Keratinocyte (primary cell): ENCODE results near the gene CARD11. TPM values are rescaled to one million over a fixed set of nuclear protein-coding genes. Genes with fewer than 3 reads are reported as not detected.

Experiments
- DNase-seq: peaks from one replicate; pipeline ENCODE4 v3.0.0-alpha.2; 2011; ENCODE audit warnings: low read depth, missing footprints, low spot score
- FAIRE-seq: peaks from 2 replicates; lab custom pipeline; 2011; peaks lifted over from hg19 to GRCh38; lab: Jason Lieb, UNC
- H2AFZ ChIP-seq: 2 replicates; pipeline ENCODE4 v1.6.0; 2012; ENCODE audit warnings: low read length, control low read depth, inconsistent platforms; ENCODE audit not compliant: control insufficient read depth
- H3K27ac ChIP-seq: 2 replicates; pipeline ENCODE4 v1.5.1; 2011; ENCODE audit warnings: low read length; ENCODE audit not compliant: control insufficient read depth, insufficient read depth
- H3K27me3 ChIP-seq: 3 replicates; pipeline ENCODE4 v1.6.0; 2011; ENCODE audit warnings: low read length; ENCODE audit not compliant: control insufficient read depth, insufficient read depth; ENCODE audit errors: extremely low read depth
- H3K36me3 ChIP-seq, 2 experiments: 2 replicates in 1 of 2; 3 replicates in 1 of 2; pipeline ENCODE4 v1.5.1; 2011; ENCODE audit warnings: low read length in 2 of 2, mild to moderate bottlenecking in 1 of 2; ENCODE audit not compliant: control insufficient read depth in 2 of 2, insufficient read depth in 2 of 2; ENCODE audit errors: extremely low read depth in 1 of 2
- H3K4me1 ChIP-seq: 3 replicates; pipeline ENCODE4 v1.5.1; 2011; ENCODE audit warnings: low read length; ENCODE audit not compliant: control insufficient read depth, insufficient read depth; ENCODE audit errors: extremely low read depth
- H3K4me2 ChIP-seq: 3 replicates; pipeline ENCODE4 v1.6.0; 2011; ENCODE audit warnings: low read depth, low read length; ENCODE audit not compliant: control insufficient read depth, insufficient read depth; ENCODE audit errors: extremely low read depth
- H3K4me3 ChIP-seq, 3 experiments: fragments of 200-600 bp in 1 of 3; sonication (generic) in 1 of 3; 2 replicates in 2 of 3; 3 replicates in 1 of 3; pipeline ENCODE4 v1.5.1; 2011 to 2016; ENCODE audit warnings: low read length in 3 of 3, mild to moderate bottlenecking in 3 of 3, control low read depth in 2 of 3, inconsistent platforms in 1 of 3, low read depth in 1 of 3, mixed read lengths in 1 of 3, mixed run types in 1 of 3, moderate library complexity in 1 of 3; ENCODE audit not compliant: control insufficient read depth in 2 of 3, insufficient read depth in 2 of 3; ENCODE audit errors: extremely low read depth in 1 of 3
- H3K79me2 ChIP-seq: 2 replicates; pipeline ENCODE4 v1.6.0; 2012; ENCODE audit warnings: low read length; ENCODE audit not compliant: control insufficient read depth, insufficient read depth
- H3K9ac ChIP-seq: 3 replicates; pipeline ENCODE4 v1.6.0; 2011; ENCODE audit warnings: low read length; ENCODE audit not compliant: control insufficient read depth, insufficient read depth; ENCODE audit errors: extremely low read depth
- H3K9me1 ChIP-seq: 3 replicates; pipeline ENCODE4 v1.6.0; 2011; ENCODE audit warnings: low read length; ENCODE audit not compliant: control insufficient read depth, insufficient read depth; ENCODE audit errors: extremely low read depth
- H3K9me3 ChIP-seq: 2 replicates; pipeline ENCODE4 v1.5.1; 2012; ENCODE audit warnings: low read depth, low read length; ENCODE audit not compliant: control insufficient read depth
- H4K20me1 ChIP-seq: 3 replicates; pipeline ENCODE4 v1.6.0; 2011; ENCODE audit warnings: low read length; ENCODE audit not compliant: control insufficient read depth, insufficient read depth; ENCODE audit errors: extremely low read depth
- EZH2 ChIP-seq: IDR thresholded peaks from one replicate; pipeline ENCODE4 v1.6.1; 2012; ENCODE audit warnings: inconsistent platforms, mild to moderate bottlenecking, low read length, moderate library complexity
- dilution Hi-C: fragments of 300-500 bp; cut with MboI; formaldehyde crosslinking; loops from one replicate; pipeline ENCODE4 v1.7.0; 2020; ENCODE audit warnings: low sequenced_read_pairs; ENCODE audit not compliant: extremely low pct_ligation_motif_present
- polyA plus RNA-seq, 5 experiments: library from polyadenylated mRNA; depleted of rRNA in 3 of 5; stranded (reverse) in 3 of 5; stranded (forward) in 1 of 5; unstranded in 1 of 5; fragments of >200 nt; gene quantifications; 1 replicate in 1 of 5; 2 replicates in 3 of 5; 3 replicates in 1 of 5; pipeline versions ENCODE4 v1.2.1 to v1.2.3, GENCODE V29; 2011 to 2012; ENCODE audit warnings: missing spikeins in 2 of 5, low read depth in 1 of 5, low replicate concordance in 1 of 5
- TF ChIP-seq, protein P1 (sequence below), 3 experiments: IDR thresholded peaks in 1 of 3; conservative IDR thresholded peaks in 1 of 3; optimal IDR thresholded peaks in 1 of 3; 2 replicates in 2 of 3; 3 replicates in 1 of 3; pipeline versions ENCODE3 to v1.5.1; 2011; ENCODE audit warnings: low read length in 3 of 3, mild to moderate bottlenecking in 3 of 3, moderate library complexity in 2 of 3, control low read depth in 1 of 3, inconsistent platforms in 1 of 3; ENCODE audit not compliant: insufficient read depth in 2 of 3; ENCODE audit errors: extremely low read depth in 1 of 3

CARD11 gene
- polyA plus RNA-seq, 1 donor (not counting 4 experiments of a cell fraction or from before 2014, with no cell fraction given): 4.3 TPM

DNA sequence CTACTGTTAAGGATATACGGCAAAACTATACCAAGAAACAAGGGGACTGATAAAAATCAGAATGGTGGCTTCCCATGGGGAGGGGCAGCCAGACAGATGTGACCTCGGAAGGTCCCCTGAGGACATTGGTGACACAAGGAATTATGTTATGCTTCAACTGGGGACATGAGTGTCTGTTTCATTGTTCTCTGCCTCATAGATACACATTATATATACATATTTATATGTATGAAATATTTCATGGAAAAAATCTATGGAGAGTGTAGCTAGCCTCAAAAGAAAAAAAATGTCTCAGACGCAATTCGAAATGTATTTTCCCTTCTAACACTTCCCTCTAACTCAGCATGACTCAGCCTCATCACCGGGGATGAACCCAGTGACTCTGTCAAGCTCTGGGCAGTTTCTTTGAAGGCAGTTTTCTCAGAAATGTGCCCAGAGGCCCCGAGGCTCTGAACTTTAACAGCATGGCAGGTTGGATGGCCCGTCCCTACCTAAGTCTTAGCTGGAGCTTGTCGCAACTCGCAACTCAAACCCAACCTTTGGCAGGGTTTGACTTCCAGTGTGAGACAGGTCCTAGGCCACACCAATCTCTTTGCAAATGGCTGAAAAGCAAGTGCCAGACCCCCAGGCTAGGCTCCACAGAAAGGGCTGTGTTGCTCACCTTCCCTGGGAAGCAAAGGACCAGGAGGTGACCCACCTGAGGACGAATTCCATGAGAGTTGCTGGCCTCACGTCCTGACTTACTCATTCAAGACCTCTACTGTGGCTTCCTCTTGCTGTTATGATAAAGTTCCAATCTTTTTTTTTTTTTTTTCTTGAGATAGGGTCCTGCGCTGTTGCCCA, 86.9 kb downstream of the CARD11 start:
- Histone ChIP-seq H3K9ac (peak overlapping the region; percentile 9), H3K36me3 (no peaks in the 10 kb centered on the region), H3K79me2 (no peaks in the 10 kb centered on the region), H4K20me1 (no peaks in the 10 kb centered on the region), H3K4me1 (peaks cover 29% of the 10 kb centered on the region), H3K4me2 (peak overlapping the region; percentile 22), H3K27me3 (no peaks in the 10 kb centered on the region), H2AFZ (peak overlapping the region; percentile 26), H3K4me3 (no peak overlapping the region), H3K27ac (peak overlapping the region; percentile 38), H3K9me3 (no peaks in the 10 kb centered on the region), H3K9me1 (no peaks in the 10 kb centered on the region)
- DNase-seq (peak; percentile 76), FAIRE-seq (peak; percentile 96)
- dilution Hi-C loops: no loop called here
- TF ChIP-seq, protein P1, sequence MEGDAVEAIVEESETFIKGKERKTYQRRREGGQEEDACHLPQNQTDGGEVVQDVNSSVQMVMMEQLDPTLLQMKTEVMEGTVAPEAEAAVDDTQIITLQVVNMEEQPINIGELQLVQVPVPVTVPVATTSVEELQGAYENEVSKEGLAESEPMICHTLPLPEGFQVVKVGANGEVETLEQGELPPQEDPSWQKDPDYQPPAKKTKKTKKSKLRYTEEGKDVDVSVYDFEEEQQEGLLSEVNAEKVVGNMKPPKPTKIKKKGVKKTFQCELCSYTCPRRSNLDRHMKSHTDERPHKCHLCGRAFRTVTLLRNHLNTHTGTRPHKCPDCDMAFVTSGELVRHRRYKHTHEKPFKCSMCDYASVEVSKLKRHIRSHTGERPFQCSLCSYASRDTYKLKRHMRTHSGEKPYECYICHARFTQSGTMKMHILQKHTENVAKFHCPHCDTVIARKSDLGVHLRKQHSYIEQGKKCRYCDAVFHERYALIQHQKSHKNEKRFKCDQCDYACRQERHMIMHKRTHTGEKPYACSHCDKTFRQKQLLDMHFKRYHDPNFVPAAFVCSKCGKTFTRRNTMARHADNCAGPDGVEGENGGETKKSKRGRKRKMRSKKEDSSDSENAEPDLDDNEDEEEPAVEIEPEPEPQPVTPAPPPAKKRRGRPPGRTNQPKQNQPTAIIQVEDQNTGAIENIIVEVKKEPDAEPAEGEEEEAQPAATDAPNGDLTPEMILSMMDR (optimal IDR thresholded peaks at IDR 0.05 in 1 of 3, IDR thresholded peaks at IDR 0.05 in 1 of 3, conservative IDR thresholded peaks at IDR 0.05 in 1 of 3; ENCODE audit: extremely low read depth in 1 of 3, insufficient read depth in 2 of 3, low read length in 3 of 3): no peak
- no peak for TF ChIP-seq EZH2

DNA sequence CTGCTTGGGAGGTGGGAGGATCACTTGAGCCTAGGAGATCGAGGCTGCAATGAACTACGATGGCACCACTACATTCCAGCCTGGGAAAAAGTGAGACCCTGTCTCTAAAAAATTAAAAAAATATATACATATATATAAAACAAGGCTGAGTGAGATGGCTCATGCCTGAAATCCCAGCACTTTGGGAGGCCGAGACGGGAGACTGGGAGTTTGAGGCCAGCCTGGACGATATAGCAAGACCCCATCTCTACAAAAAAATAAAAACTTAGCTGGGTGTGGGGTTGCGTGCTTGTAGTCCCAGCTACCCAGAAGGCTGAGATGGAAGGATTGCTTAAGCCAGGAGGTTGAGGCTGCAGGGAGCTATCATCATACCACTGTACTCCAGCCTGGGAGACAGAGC, 87.6 kb downstream of the CARD11 start:
- Histone ChIP-seq H2AFZ (no peak overlapping the region), H3K4me2 (peak overlapping the region; percentile 22), H3K9ac (peak overlapping the region; percentile 9), H3K27ac (peak overlapping the region; percentile 38), H3K79me2 (no peaks in the 10 kb centered on the region), H3K9me3 (no peaks in the 10 kb centered on the region), H4K20me1 (no peaks in the 10 kb centered on the region), H3K9me1 (no peaks in the 10 kb centered on the region), H3K36me3 (no peaks in the 10 kb centered on the region), H3K4me1 (peaks cover 29% of the 10 kb centered on the region), H3K27me3 (no peaks in the 10 kb centered on the region), H3K4me3 (no peak overlapping the region)
- FAIRE-seq (no peak), DNase-seq (no peak)
- dilution Hi-C loops: no loop called here
- TF ChIP-seq, protein P1 (optimal IDR thresholded peaks at IDR 0.05 in 1 of 3, IDR thresholded peaks at IDR 0.05 in 1 of 3, conservative IDR thresholded peaks at IDR 0.05 in 1 of 3; ENCODE audit: extremely low read depth in 1 of 3, insufficient read depth in 2 of 3, low read length in 3 of 3): no peak
- TF ChIP-seq EZH2: no peak
